CD4-positive, alpha-beta T cell treated with Interferon alpha-2 for 1 hour (primary cell): ENCODE measurements around the gene RB1.

ENCODE experiments used
- DNase-seq, 2 donors: peaks; one replicate each; pipeline ENCODE4 v3.0.0-alpha.2; 2020 to 2022

RB1 gene

DNA sequence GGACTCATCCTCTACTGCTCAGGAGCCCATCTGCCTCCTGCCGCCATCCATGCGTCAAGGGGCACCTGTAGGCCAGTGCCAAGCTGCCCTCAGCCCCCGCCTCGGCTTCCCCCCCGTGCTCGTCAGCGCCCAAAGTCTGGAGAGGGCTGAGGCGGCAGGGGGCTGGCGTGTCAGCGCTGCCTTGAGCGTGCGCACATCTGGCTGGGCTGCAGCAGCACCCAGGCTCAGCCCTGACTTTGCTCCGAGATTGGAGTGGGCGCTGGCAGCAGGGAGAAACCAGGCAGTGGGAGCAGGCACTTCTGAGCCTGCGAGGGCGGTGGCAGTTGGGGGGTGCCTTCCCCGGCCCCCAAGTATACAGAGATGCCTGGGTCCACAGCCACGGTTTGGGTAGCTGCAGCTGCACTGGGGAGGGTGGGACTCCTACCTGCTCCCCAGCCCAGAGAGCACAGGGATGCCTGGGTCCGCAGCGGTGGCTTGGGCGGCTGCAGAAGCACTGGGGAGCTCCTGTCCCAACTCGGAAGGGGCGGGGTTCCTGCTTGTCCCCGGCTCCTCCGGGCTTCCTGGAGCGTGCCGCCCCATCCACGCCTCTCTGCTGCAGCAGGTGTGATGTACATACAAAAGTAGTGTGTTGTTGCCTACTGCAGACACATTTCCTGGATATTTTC lies 154.2 kb downstream of the RB1 start:
- DNase-seq, result no peak

DNA sequence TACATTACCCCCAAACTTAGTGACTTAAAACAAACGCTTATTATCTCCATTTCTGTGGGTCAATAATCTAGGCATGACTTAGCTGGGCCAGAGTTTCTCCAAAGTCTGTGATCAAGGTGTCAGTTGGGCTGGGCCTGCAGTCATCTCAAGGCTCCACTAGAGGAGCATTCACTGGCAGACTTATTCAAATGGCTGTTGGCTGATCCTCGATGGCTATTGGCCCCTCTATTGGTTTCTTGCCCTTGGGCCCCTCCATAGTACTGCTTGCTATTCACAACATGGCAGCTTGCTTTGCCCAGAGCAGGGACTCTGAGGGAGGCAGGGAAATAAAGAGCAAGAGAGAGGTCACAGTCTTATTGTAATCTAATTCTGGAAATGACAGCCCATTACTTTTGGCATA lies 171.7 kb downstream of the RB1 start:
- no peak for DNase-seq

DNA sequence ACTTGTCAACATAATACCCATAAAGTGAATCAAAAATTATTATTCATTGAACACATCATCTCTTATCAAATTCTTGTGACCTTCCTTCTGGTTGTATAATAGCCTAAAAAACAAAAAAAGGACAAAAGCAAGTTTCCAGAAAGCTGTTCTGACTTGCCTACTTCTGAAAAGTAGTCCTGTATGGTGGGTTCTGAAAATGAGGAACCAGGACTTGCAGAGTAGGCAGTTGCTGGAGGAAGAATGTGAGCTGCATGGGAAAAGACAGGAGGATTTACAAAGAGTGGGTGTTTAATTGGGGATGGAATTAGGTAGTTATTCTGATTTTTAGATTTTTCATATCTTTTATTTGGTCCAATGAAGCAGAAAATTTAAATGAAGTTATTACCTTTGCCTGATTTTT lies 172.7 kb downstream of the RB1 start:
- no peak for DNase-seq

DNA sequence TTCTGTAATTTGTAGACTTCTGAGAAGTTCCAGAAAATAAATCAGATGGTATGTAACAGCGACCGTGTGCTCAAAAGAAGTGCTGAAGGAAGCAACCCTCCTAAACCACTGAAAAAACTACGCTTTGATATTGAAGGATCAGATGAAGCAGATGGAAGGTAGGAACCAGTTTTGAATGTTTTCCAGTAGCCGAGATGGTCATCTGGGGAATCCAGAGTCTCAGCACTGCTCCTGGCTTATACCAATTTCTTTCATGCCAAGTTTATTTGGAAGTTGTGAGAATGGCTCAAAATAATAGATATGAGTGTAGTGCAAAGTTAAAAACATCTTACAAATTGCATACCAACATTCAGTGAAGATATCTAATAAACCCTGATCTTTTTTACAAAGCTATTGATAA lies 173.1 kb downstream of the RB1 start:
- no peak for DNase-seq

DNA sequence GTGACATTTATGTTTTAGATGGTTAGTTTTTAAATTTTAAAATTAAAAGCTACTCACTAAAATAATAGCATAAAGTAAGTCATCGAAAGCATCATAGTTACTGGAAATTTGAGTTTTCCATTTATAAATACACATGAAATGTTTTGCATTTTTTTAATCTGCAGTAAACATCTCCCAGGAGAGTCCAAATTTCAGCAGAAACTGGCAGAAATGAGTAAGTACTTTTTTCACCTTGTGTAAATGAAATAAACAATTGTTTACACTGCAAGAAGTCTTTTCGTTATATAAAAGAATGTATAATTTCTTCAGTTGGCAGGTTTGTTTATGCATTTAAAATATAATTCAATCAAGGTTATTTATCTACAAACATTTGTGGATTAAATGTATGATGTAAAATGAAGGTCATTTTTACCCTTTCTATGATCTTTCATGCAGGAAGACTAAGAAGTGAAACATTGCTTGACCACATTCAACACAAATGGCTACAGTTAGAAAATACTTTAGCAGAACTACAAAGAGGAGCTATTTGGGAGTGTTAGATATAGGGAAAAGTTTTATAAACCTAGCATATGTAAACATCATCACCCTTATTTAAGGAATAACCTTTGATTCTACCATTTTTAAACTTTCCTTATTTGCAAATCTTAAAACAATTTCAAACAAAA lies 173.8 kb downstream of the RB1 start:
- DNase-seq, result no peak

DNA sequence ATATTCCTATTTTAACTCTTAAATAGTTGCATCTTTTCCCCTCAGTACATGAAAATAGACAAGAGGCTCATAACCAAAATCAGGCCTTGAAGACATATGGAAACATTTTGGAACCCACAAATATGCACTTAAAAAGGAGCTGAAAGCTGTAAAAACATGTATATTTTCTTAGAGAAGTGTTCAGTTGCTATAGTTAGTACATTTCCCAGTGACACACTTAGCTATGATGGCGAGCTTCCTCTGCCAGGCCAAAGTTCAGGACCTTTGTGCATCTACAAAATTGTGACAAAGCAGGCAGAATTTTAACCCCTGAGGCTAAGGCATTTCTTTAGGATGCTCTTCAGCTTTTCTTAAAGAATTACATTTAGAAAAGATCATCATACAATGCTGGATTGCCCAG lies 174.8 kb downstream of the RB1 start:
- DNase-seq, result no peak

DNA sequence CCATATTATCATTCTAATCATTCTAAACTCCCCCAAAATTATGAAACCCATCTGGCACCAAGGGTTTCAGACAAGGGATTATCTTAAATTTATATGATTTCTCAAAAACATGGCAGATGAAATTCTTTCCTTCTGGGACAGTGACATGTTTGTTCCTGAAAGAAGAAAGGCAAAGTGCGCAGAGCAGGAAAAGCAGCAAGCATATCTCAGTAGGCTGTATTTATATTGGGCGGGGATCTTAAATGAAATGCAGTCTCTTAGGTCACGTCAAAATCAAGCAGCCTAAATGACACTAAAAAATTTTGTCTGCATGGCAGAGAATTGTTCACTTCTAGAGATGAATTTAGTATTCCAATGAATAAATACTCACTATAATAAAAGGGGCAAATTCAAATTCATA lies 180.0 kb downstream of the RB1 start:
- no peak for DNase-seq

DNA sequence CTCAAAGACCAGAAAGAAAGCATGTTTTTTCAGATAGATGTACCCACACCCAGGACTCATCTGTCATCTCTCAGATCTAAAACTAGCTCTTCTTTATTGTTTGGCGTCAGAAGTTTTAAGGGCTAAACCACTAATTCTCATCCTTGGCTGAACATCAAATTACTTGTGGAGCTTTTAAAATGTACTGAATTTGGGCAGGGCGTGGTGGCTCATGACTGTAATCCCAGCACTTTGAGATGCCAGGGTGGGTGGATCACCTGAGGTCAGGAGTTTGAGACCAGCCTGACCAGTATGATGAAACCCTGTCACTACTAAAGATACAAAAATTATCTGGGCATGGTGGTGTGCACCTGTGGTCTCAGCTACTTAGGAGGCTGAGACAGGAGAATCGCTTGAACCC lies 181.9 kb downstream of the RB1 start:
- no peak for DNase-seq

DNA sequence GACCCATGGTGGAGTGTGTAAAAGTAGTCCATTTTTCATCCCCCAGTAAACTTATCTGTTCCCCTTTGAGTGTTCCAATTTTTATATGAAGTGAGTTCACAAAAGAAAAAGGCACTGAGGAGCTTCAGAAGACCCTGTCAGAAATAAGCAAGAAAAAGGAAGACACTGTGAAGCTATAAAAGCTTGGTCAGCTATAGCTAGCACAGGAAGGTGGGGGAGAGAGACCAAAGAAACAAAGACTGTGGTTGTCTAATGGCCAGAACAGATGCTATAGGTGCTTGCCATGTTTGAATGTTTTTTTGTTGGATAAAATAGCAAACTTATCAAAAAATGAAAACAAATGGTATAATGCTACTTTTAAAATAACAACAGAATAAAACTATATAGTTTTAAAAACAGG lies 182.8 kb downstream of the RB1 start:
- DNase-seq, result no peak

DNA sequence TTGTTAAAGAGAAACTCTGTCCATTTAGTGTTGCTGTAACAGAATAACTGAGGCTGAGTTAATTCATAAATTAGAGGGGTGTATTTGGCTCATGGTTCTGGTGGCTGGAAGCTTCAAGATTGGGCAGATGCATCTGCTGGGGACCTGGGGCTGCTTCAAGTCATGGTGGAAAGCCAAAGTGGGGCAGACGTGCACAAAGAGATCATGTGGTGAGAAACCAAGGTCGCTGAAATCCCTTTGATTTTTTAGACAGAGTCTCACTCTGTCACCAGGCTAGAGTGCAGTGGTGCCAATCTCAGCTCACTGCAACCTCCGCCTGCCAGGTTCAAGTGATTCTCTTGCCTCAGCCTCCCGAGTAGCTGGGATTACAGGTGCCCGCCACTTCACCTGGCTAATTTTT lies 183.3 kb downstream of the RB1 start:
- no peak for DNase-seq

DNA sequence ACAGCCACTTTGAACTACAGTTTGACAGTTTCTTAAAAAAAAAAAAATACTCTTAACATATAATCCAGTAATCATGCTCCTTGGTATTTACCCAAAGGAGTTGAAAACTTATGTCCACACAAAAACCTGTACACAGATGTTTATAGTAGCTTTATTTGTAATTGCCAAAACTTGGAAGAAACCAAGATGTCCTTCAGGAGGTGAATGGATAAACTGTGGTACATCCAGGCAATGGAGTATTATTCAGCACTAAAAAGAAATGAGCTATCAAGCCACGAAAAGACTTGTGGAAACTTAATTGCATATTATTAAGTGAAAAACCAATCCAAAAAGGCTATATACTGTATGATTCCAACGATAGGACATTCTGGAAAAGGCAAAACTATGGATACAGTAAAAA lies 184.4 kb downstream of the RB1 start:
- no peak for DNase-seq

DNA sequence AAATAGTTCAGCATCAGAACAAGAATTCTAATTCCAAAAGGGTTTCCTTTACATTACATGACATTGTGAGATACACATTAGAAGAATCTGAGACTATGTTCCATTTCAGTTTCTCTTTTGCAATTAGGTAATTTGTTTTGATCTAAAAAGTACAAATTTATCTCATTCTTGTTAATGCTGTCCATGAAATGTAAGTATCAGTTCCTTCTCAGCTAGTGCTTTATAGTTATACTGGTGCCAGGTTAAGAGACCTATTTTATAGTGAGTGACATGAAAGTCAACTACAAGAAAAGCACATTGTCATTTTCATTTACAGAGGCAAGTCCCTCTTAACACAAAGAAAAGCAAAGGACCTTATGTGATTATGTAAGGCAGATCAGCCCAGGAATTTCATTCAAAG lies 185.4 kb downstream of the RB1 start:
- peak in 1 of 2 donors; percentile 24 for DNase-seq

DNA sequence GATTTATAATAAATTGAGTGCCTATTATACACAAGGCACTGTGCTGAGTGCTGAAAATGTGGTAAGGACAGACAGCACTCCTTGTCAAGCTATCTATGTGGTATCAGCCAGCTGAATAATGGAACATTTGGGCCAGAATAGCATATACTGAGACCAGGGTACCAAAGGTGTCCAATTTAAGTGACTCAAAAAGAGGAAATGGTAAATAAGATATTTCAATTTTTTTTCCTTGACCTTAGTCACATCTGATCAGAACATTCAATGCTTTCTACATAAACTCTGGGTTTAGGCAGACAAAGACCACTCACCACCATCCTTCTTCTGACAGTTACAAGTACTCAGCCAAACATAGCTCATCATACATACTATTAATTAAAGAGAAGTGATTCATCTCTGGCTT lies 186.1 kb downstream of the RB1 start:
- DNase-seq, result peak in 1 of 2 donors; percentile 11

DNA sequence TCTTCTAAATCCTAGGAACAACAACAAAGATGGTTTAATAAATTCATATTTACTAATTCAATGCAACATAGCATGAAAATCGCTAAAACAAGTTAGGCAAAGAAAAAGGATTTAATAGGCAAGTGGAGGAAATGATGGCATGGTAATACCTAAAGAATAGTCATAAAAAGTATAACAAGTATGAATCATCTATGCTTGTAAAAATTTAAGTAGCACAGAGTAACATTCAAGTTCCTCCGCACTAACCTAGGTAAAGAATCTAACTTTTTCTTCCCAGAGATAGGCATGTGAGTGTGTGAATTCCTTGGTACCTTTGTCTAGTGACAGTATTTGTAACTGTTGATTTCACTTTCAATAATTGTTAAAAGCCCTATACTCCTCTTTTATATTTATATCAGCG lies 186.7 kb downstream of the RB1 start:
- DNase-seq, result no peak

DNA sequence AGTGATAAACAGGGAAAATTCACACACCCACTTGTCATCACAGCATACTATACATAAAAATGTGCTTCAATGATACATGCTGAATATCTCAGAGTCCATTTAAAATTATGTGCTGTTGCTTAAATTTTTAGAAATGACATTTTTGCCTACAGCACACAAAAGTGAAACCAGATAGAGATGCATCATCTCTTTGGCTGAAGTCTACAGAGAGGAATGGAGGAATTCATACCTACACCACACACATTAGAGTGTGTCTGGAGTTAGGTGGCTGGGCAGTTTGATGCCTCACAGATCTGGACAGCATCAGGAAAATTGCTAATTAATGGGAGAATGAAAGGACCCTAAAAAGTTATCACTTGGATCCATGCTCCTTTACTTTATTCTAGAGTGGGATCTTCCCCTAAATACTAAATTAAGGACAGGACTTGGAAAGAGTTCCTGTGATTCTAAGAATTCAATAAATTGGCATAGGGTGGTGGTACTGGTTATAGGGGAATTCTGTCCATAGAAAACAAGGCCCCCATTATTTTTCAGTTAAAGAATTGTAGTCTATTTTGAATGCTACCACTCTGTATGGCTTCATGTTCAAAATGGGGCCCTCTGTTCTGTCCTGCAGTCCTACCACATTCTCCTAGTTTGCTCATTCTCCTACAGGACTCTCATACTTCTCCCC lies 188.0 kb downstream of the RB1 start:
- peak in 1 of 2 donors; percentile 47 for DNase-seq

DNA sequence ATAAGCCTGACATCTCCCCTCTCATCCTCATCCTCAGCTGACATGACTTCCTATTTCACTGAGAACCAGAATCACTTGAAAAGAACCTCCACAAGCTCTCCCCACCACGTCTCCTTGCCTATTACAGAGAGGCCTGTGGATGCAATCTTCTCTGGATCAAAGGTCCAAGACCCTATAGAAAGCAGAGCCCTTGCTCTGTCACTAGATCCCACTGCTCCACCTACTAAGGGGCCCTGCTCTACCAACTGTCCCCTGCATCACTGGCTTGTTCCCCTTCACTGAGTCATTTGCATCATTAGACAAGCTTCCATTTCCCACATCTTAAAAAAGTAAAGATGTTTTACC lies 188.5 kb downstream of the RB1 start:
- peak in 1 of 2 donors; percentile 40 for DNase-seq

DNA sequence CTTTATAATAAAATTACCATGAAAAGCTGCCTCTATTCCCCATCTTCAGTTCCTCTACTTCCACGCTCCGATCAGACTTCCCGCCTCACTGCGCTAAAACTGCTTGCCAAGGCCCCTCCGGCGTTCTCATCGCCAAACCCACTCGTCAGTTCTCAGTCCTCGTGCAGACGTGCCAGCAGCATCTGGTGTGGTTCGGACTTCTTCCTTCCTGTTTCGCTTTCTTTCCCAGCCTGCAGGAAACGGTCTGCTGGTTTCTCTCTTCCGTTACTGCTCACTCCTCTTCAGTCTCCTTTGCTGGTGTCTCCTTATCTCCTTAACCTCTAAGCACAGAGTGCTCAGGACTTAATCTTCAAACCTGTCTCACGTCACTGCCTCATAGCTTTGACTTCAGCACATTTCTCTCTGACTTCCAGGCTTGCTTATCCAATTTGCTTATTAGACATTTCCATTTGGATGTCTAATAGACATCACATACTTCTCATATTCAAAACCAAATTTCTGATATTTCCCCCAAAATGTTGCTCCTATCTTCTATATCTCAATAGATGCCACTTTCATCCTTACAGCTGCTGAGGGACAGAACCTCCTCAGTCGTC lies 189.0 kb downstream of the RB1 start:
- peak; percentile 83 to 87 for DNase-seq

DNA sequence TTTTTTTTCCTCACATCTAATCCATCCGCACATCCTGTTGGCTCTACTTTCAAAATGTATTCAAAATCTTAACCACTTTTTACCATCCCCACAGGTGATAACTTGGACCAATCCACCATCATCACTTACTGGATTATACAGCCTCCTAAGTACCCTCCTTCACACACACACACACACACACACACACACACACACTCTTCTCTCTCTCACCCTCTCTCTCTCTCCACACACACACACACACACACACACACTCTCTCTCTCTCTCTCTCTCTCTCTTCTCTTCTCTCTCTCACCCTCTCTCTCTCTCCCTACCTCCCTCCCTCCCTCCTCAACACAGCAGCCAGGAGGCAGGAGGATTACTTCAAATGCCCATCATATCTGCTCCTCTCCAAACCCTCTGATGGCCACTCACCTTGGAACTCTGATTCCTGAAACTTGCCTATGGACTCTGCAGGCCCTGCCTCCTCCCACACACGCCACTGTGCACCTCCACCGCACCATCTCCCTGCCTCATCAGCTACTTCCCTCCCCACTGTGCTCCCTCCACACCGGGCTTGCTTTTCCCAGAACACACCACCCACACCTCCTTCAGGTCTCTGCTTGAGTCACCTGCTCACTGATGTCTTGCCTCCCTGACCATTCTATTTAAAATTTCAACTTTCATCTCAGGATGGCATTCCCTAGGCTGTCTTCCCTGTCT lies 189.7 kb downstream of the RB1 start:
- peak in 1 of 2 donors; percentile 69 for DNase-seq

DNA sequence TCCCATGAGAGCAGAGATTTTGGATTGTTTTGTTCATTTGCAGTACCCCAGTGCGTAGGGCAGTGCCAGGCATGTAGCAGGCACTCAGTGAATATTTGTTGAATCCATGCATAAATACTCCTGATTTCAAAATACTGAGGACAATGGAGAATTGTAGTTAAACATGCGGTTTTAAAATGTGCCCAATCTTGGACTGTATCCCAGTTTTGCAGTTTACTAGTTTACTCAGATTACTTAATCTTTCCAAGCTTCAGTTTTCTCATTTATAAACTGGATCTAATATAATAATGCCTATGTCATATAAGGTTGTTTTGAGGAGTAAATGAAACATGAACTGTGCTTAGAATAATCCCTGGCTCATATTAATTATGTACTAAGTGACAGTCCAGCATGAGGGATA lies 190.3 kb downstream of the RB1 start:
- DNase-seq, result no peak

DNA sequence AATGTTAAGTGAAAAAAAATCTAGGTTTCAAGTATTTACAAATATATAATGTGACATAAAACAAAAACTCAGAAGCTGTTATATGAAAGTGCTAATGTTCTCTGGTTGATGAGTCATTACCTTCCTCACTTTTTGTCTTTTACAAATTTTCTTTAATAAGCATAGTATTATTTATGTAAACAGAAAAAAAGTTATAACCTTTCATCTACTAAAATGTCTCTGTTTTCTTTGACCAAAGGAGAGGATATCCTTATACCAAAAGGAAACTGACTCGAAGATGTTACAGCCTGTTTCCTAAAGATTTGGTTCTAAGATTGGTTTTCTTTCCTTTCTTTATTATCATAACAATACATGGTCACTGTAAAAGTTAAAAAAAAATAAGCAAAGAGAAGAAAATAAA lies 191.3 kb downstream of the RB1 start:
- no peak for DNase-seq

DNA sequence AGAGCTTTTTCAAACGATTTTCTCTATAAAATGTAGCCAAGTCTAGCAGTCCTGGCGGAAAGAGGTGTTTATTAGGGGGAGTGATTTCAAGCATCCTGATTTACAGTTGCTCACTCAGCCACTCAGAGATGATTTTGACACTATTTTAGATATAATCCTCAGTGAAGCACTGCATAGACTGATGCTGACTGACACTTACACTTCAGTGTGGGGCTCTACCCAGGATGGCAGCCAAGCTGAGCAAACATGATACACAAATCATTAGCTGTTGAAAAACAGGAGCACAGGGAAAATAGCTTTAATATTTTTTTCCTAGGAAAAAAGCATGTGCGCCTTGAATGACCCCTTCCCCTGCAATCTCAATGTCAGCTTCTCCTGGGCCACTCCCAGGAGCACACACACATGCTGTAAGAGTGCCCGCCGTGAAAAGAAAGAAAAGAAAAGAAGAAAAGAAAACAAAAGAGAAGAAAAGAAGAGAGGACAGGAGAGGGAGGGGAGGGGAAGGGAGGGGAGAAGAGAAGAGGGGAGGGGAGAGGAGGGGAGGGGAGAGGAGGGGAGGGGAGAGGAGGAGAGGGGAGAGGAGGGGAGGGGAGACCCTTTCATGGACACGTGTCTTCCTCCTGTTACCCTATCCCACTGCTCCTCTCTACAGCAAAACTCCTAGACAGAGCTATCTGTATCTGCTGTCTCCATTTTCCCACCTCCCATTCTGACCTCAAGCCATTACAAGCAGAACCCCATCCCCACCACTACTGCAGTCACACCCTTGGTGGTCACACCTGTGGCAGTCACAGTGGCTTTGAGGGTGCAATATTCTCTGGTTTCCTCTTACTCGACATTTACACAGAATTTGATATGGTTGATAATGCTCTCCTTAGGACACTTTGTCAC lies 193.0 kb downstream of the RB1 start:
- DNase-seq, result peak; percentile 20 to 58

DNA sequence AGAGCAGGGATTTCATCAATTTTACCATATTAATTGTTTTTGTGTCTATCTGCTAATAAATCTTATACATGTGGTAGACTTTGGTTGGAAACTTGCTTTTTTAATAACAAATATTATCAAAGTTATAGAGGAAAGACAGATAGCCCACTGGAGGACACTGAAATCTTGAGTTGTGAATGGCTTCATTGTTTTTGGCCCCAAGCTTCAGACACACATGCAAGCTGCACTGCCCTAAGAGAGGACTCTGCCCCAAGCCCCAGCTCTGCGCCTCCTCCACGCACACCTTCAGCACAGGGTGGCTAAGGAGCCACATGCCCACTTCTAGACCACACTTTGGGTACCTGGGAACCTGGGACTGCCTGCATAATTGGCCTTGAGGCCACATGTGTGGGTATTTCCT lies 194.1 kb downstream of the RB1 start:
- DNase-seq, result no peak
